NCI-H146 (cell line): Measurements from ENCODE around the gene CSF1.
"Not testable (repeated sequence)": the region's sequence is repeated elsewhere in the genome, so short reads cannot be mapped to it uniquely, and the experiment has no call there.

Experiments used
- DNase-seq: peaks from one replicate; lab custom pipeline; 2025; lab: John Stamatoyannopoulos, UW

Gene CSF1

GRCh38 chr1:109910123-109910962, at the start of gene CSF1:
CSF1 (plus strand) TSS chr1:109910849; CDS start chr1:109911024, 175 bp downstream.
- peak; percentile 53 for DNase-seq

- DNase-seq = not testable (repeated sequence)
Measured at GRCh38 chr1:109861616-109862015, 49.0 kb upstream of the CSF1 start.

- no peak for DNase-seq
Measured at GRCh38 chr1:109863667-109864046, 47.0 kb upstream of the CSF1 start.

- no peak for DNase-seq
Measured at GRCh38 chr1:109864047-109864822, 46.4 kb upstream of the CSF1 start.

GRCh38 chr1:109864930-109865612, 45.6 kb upstream of the CSF1 start:
- no peak for DNase-seq

GRCh38 chr1:109866071-109866470, 44.6 kb upstream of the CSF1 start:
- no peak for DNase-seq

GRCh38 chr1:109873278-109874175, 37.1 kb upstream of the CSF1 start:
- no peak for DNase-seq

GRCh38 chr1:109874445-109874844, 36.2 kb upstream of the CSF1 start:
- no peak for DNase-seq

- DNase-seq = no peak
Measured at GRCh38 chr1:109875874-109876273, 34.8 kb upstream of the CSF1 start.

- DNase-seq = no peak
Measured at GRCh38 chr1:109876617-109877316, 33.9 kb upstream of the CSF1 start.

- DNase-seq = no peak
Measured at GRCh38 chr1:109877317-109877771, 33.3 kb upstream of the CSF1 start.

GRCh38 chr1:109877776-109878175, 32.9 kb upstream of the CSF1 start:
- DNase-seq = no peak

GRCh38 chr1:109878531-109879104, 32.0 kb upstream of the CSF1 start:
- DNase-seq = no peak

GRCh38 chr1:109879371-109879770, 31.3 kb upstream of the CSF1 start:
- not testable (repeated sequence) for DNase-seq

- DNase-seq = no peak
Measured at GRCh38 chr1:109879881-109880525, 30.6 kb upstream of the CSF1 start.

- DNase-seq = no peak
Measured at GRCh38 chr1:109880971-109881894, 29.4 kb upstream of the CSF1 start.

- no peak for DNase-seq
Measured at GRCh38 chr1:109881906-109882287, 28.8 kb upstream of the CSF1 start.

GRCh38 chr1:109882288-109883245, 28.1 kb upstream of the CSF1 start:
- no peak for DNase-seq
